ENCODE results near the gene S100A11. TPM values are rescaled to one million over a fixed set of nuclear protein-coding genes. Genes with fewer than 3 reads are reported as not detected.
A peak's percentile ranks its signal among the peaks of the same experiment; 100 is the strongest.

The S100A11 gene
- total RNA-seq, 1 donor from 2014 or later = 511 TPM

GRCh38 chr1:152044386-152044785, 7.6 kb upstream of the S100A11 start:
- Mint-ChIP-seq H3K4me3 (no peak overlapping the region), H3K27ac (no peak overlapping the region), H3K27me3 (no peaks in the 10 kb centered on the region), H3K4me1 (ENCODE audit: unreplicated experiment) (peaks cover 14% of the 10 kb centered on the region), H3K9me3 (no peaks in the 10 kb centered on the region), H3K36me3 (no peaks in the 10 kb centered on the region)
- no peak for DNase-seq (ENCODE audit: extremely low spot score, unreplicated experiment)
- no peak for TF ChIP-seq CTCF (conservative IDR thresholded peaks at IDR 0.05)

DNA sequence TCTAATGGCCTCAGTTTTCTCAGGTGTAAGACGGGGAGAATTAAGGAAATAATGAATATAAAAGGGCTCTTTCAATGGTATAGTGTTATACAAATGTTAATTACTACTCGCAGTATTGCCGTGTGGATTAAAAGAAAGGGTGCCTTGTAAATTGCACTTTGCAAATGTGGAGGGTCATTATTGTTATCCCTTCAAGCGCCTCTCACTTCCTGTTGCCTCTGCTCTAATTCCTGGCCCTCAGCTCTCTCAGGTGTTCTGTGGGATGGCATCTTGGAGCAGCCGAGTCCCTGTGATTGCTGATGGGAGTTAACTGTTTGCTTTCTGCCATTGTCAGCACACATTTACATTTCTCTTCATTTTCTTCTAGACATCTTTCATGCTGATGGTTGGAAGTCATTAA, 7.1 kb upstream of the S100A11 start:
- peaks cover 14% of the 10 kb centered on the region for H3K4me1 Mint-ChIP-seq (ENCODE audit: unreplicated experiment)
- TF ChIP-seq CTCF (conservative IDR thresholded peaks at IDR 0.05) = no peak
- H3K27me3 Mint-ChIP-seq = no peaks in the 10 kb centered on the region
- no peak overlapping the region for H3K4me3 Mint-ChIP-seq
- no peaks in the 10 kb centered on the region for H3K36me3 Mint-ChIP-seq
- H3K27ac Mint-ChIP-seq = no peak overlapping the region
- no peaks in the 10 kb centered on the region for H3K9me3 Mint-ChIP-seq
- DNase-seq (ENCODE audit: extremely low spot score, unreplicated experiment) = no peak

DNA sequence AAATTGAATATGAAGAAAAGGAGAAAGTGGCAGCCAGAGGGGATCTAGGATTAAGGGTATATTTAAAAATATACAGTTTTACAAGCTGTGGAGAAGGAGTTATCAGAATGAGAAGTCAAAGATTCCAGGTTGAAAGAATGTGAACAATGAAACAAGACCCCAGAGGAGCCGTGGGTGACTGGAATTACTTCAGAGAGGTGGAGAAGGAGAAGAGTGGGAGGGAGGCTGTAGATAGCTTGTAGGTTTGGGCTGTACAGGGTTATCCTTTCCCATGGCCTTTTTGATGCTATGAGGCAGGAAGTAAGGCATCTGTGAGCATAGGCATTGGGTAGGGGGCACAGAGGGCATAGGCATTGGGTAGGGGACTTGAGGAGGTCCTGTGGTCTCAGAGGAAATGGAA, 5.2 kb upstream of the S100A11 start:
- no peaks in the 10 kb centered on the region for H3K4me1 Mint-ChIP-seq (ENCODE audit: unreplicated experiment)
- no peaks in the 10 kb centered on the region for H3K27me3 Mint-ChIP-seq
- no peak overlapping the region for H3K4me3 Mint-ChIP-seq
- H3K9me3 Mint-ChIP-seq = no peaks in the 10 kb centered on the region
- DNase-seq (ENCODE audit: extremely low spot score, unreplicated experiment) = no peak
- H3K27ac Mint-ChIP-seq = no peak overlapping the region
- H3K36me3 Mint-ChIP-seq = no peaks in the 10 kb centered on the region
- TF ChIP-seq CTCF (conservative IDR thresholded peaks at IDR 0.05) = no peak

GRCh38 chr1:152039886-152040285, 3.1 kb upstream of the S100A11 start:
- Mint-ChIP-seq H3K9me3 (no peaks in the 10 kb centered on the region), H3K36me3 (no peaks in the 10 kb centered on the region), H3K4me3 (no peak overlapping the region), H3K27ac (no peak overlapping the region), H3K27me3 (no peaks in the 10 kb centered on the region), H3K4me1 (ENCODE audit: unreplicated experiment) (peaks cover 10% of the 10 kb centered on the region)
- no peak for DNase-seq (ENCODE audit: extremely low spot score, unreplicated experiment)
- TF ChIP-seq CTCF (conservative IDR thresholded peaks at IDR 0.05) = no peak

DNA sequence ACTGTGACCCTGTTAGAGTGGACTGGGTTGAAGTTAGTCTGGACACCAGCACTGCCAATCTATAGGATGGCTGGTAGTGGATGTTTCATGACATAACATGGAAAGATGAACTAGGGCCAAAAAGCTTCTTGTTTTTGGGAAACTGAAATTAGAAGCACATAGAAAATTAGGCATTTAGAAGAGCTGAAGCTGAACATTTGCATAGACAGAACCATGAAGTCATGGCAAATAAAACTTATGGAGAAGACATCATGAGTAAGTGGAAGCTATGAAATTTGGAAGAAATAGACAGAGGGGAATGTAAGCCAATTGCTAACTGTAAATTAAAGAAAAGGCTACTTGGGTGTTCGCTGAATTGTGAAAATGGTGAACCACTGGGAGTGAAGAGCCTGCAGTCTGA, 2.7 kb upstream of the S100A11 start:
- Mint-ChIP-seq H3K36me3 (peaks cover 4% of the 10 kb centered on the region), H3K9me3 (no peaks in the 10 kb centered on the region), H3K27ac (no peak overlapping the region), H3K4me3 (no peak overlapping the region), H3K27me3 (no peaks in the 10 kb centered on the region), H3K4me1 (ENCODE audit: unreplicated experiment) (peaks cover 14% of the 10 kb centered on the region)
- DNase-seq (ENCODE audit: extremely low spot score, unreplicated experiment) = no peak
- no peak for TF ChIP-seq CTCF (conservative IDR thresholded peaks at IDR 0.05)

DNA sequence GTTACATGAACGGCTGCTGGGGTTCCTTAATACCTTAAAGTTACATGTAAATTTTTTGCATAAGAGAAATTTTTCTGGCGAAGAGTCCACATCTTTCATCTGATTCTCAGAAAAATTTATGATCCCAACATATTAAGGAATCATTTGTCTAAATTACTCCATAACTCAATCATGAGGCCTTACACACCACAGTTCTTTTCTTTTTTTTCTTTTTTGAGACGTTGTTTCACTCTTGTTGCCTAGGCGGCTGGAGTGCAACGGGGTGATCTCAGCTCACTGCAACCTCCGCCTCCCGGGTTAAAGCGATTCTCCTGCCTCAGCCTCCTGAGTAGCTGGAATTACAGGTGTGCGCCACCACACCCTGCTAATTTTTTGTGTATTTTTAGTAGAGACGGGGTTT, 2.1 kb upstream of the S100A11 start:
- no peaks in the 10 kb centered on the region for H3K9me3 Mint-ChIP-seq
- H3K27ac Mint-ChIP-seq = peak overlapping the region; percentile 85
- H3K27me3 Mint-ChIP-seq = no peaks in the 10 kb centered on the region
- TF ChIP-seq CTCF (conservative IDR thresholded peaks at IDR 0.05) = no peak
- peaks cover 8% of the 10 kb centered on the region for H3K36me3 Mint-ChIP-seq
- H3K4me1 Mint-ChIP-seq (ENCODE audit: unreplicated experiment) = peaks cover 19% of the 10 kb centered on the region
- no peak for DNase-seq (ENCODE audit: extremely low spot score, unreplicated experiment)
- H3K4me3 Mint-ChIP-seq = peak overlapping the region; percentile 68
